NCI-H2171 (cell line): ENCODE data around the gene CCDC186.

Source experiments
- DNase-seq: peaks from one replicate; lab custom pipeline; 2025; lab: John Stamatoyannopoulos, UW

Gene CCDC186

GRCh38 chr10:114173921-114174694 is at the start of gene CCDC186:
TSS of gene CCDC186 (minus strand) at chr10:114174203. CDS start at chr10:114163268, 10,935 bp downstream.
- peak; percentile 87 for DNase-seq

GRCh38 chr10:114223066-114223465 is 49.1 kb upstream of the CCDC186 start:
- DNase-seq = no peak

GRCh38 chr10:114221235-114221634 is 47.2 kb upstream of the CCDC186 start:
- DNase-seq = no peak

DNA sequence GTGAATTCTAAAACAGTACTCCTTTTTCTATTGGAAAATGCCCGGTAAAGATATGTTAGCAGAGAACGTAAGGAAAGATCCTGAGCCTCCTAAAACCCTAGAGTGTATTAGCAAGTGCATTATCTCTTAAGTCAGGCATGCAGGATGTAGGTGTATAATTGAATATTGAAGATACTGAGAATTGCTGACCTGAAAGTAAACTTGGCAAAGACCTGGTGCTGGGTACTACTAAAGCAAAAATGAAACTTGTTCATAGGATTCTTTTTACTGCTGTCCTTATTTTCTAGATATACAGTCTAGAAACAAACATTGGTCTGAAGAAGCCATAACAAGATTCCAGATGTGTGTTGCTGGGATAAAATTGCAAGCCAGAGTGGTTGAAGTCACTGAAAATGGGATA is 46.3 kb upstream of the CCDC186 start:
- no peak for DNase-seq

GRCh38 chr10:114215033-114215432 is 41.0 kb upstream of the CCDC186 start:
- no peak for DNase-seq

DNA sequence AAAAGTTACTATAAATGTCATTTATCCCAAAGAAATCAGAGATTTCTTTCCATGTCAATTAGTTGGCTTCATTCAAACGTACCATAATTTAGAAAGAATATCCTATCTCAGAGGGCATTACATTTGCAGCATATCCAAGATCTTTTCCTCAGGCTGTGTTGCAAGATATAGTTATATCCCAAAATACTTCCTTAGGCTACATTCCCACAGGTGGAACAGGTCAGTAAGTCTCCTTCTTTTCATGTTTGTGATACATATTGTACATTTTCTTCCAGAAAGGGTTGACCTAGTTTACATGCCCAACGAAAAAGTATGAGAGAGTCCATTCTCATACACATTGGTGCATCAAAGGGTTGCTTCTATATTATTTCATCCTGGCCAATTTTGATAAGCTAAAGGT is 38.1 kb upstream of the CCDC186 start:
- DNase-seq = no peak

DNA sequence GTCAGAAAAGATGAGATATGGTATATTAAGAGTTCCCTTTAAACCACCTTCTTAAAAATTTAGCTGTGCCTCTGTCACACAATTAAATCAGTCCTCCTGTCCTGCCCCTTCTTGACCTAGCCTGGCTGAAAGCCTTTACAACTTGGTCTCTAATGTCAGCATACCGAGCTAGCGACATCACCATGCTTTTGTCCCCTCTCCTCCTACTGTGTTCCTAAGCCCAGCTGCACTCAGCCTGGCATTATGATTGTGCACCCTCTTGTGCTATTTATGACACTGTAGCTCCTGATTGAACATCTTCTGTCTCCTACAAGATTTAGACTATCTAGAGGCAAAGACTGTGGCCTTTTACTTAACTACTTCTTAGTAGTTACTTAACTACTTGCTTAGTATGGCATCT is 34.3 kb upstream of the CCDC186 start:
- no peak for DNase-seq

GRCh38 chr10:114207349-114207748 is 33.3 kb upstream of the CCDC186 start:
- DNase-seq = no peak

GRCh38 chr10:114206902-114207301 is 32.9 kb upstream of the CCDC186 start:
- no peak for DNase-seq

DNA sequence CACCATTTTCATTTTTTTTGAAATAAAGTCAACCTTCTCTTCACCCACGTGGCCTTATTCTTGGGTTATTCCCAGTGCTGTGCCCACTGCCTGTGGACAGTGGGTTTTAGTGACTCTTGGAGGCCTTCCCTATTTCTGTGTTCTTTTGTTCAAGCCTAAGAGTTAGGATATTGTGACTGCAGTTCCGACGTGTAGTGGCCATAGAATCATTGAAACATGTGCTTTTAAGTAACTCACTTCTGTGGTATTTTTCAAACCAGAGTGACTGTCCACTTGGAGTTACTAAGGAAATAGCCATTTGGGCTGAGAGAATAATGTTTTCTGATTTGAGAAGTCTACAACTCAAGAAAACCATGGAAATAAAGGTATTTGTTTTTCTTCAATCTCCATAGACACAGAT is 28.8 kb upstream of the CCDC186 start:
- DNase-seq = no peak

- DNase-seq = no peak
These were observed 25.2 kb upstream of the CCDC186 start for GRCh38 chr10:114199239-114199638.

DNA sequence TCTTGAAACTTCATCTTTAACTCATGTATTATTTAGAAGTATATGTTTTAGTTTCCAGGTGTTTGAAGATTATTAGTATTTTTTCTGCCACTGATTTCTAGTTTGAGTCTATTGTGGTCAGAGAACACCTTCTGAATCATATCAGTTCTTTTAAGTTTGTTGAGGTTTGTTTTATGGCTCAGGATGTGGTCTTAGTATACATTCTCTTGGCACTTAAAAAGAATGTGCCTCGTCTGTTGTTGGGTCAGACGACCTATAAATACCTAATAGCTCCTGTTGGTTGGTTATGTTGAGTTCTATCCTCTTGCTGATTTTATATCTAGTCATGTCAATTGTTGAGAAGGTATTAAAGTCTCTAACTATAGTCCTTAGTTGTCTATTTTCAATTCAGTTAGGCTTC is 21.1 kb upstream of the CCDC186 start:
- no peak for DNase-seq

DNA sequence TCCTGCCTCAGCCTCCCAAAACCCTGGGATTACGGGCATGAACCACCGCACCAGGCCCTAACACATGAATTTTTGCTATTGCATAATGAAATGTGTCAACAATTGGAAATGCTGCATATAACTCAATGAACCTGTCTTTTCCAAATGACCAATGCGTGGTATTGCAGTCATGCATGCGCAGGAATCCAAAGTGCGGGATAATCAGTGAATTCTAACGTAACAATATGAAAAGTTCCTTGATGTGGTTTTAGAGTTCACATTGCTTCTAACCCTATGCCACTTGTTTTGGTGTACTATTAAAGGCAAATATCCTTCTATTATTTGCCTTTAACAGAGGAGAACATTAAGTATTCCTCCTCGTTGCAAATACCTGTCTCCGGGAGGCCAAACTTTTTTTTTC is 15.7 kb upstream of the CCDC186 start:
- DNase-seq = no peak

DNA sequence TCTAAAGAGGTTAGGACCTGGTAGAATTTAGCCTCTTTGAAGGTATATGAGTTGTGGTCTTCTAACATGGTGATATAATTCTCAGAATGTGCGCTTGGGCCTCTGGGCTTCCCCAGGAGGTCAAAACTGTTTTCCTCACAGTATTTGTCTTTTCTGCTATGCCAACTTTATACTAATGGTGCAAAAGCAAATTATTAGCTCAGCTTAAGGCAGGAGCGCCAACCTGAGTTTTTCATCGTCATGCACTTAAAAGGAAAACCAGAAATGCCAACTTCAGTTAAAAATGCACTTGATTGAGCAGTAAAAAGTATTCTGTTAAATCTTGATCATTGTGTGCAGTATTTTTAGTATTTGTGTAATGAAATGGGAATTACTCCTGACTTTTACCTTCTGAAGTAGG is 14.9 kb upstream of the CCDC186 start:
- no peak for DNase-seq

- DNase-seq = no peak
These were observed 14.0 kb upstream of the CCDC186 start for GRCh38 chr10:114188001-114188400.

- no peak for DNase-seq
These were observed 10.3 kb upstream of the CCDC186 start for GRCh38 chr10:114184276-114184675.

- no peak for DNase-seq
These were observed 9.6 kb upstream of the CCDC186 start for GRCh38 chr10:114183563-114183962.

GRCh38 chr10:114181971-114182370 is 8.0 kb upstream of the CCDC186 start:
- no peak for DNase-seq

DNA sequence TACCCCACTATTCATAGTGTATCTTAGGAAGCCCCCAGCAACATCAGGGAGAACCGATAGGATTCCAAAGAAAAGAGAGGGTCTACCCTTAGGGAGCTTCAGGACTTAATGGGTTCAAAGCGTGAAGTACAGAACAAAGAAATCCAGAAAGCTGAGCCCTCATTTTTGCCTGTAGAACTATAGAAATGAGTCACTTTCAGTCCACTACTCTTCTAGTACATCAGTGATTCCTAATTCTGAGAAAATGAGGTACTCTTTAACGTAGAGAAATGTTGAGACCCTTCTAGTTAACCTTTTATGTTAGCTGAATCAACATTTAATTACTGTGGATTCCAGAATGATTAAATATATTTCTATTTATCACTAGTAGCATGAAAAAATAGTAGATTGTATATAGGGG is 6.9 kb upstream of the CCDC186 start:
- DNase-seq = no peak

DNA sequence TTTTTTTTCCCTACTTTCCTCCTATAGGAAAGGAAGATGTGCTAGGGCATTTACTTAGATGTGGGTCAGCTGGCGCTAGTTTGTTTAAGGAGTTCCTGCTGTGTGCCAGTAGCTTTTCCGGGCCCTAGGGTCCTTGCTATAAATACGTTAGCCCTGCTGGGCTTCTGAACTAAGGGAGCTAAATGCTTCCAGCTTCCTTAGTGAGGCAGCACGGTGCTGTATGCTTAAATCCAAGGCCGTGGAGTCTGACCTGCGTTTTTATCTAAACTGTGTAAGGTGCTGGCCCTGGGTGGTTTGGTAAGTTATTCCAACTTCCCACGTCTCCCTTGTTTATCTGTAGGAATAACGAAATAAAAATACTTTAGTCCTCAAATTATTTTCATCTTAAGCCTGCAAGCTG is 5.7 kb upstream of the CCDC186 start:
- no peak for DNase-seq

DNA sequence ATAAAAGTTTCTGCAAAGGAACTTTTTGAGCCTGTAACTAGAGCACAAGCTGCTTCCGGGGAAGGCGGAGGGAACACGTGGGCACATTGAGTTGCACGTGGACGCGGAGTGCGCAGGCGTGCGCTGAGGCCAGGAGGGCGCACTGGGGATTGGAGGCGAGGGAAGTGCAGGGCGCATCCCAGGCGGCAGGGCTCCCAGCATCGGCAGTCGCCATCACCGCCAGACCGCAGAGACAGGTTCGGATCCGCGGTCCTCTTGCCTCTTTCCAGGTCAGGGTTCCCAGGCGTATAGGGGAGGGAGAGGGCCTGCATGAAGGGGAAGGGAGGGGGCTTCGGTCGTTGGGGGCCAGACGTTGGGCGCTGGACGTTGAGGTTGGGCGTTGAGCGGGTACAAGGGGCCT is 5.1 kb upstream of the CCDC186 start, which contains the start of gene TDRD1:
TSS of gene TDRD1 (plus strand) at position 206 of the 400 bp plus-strand sequence. CDS start 8,479 bp downstream, outside the sequence.
- no peak for DNase-seq

DNA sequence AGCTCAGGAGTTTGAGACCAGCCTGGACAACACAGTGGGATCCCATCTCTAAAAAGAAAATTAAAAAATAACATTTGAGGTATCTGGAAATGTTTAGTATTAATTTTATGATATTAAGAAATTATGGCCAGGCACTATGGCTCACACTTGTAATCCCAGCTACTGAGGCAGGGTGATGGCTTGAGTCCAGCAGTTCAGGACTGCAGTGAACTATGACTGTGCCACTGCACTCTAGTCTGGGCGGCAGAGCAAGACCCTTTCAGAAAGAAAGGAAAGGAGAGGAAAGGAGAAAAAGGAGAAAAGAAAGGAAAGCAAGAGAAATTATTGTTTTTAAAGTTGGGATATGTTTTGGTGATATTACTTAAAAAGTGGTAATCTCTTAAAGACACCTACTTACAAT is 2.5 kb upstream of the CCDC186 start:
- DNase-seq = no peak

- no peak for DNase-seq
These were observed 1.7 kb upstream of the CCDC186 start for GRCh38 chr10:114175667-114176066.

GRCh38 chr10:114174695-114175188 is 739 bp upstream of the CCDC186 start:
- no peak for DNase-seq
